A549 (cell line): ENCODE measurements around the gene GATAD2A. TPM values are rescaled to one million over a fixed set of nuclear protein-coding genes. Genes with fewer than 3 reads are reported as not detected.
A peak's percentile ranks its signal among the peaks of the same experiment; 100 is the strongest.

Experiments
- ATAC-seq, 2 experiments: fragments of 200-7000 bp in 1 of 2; fragments of >200 bp in 1 of 2; cut with Nextera tagmentation in 1 of 2; cut with Tn5 transposase in 1 of 2; 3 replicates each; pipeline versions ENCODE4 v1.8.0 to v1.9.1; 2018 to 2020; ENCODE audit warnings: mild to moderate bottlenecking in 1 of 2, moderate library complexity in 1 of 2
- CTCF ChIA-PET: fragments of 300-600 bp; sonication (Branson Sonifier 250); formaldehyde crosslinking; extraction: SDS; loops from one replicate; lab custom pipeline; 2021; ENCODE audit warnings: antibody characterized with exemption, inconsistent platforms; lab: Yijun Ruan, JAX
- POLR2A ChIA-PET: fragments of 350-600 bp; formaldehyde crosslinking; extraction: SDS; loops from one replicate; lab custom pipeline; 2021; ENCODE audit warnings: antibody characterized with exemption, inconsistent platforms; lab: Yijun Ruan, JAX
- DNase-seq, 2 experiments: peaks; one replicate each; pipeline versions ENCODE4 v3.0.0 to v3.0.0-alpha.2; 2011 to 2016; ENCODE audit warnings: low read depth in 1 of 2, low spot score in 1 of 2
- FAIRE-seq: peaks from 2 replicates; lab custom pipeline; 2011; peaks lifted over from hg19 to GRCh38; lab: Jason Lieb, UNC
- H3K27ac ChIP-seq, 2 experiments: fragments of >200 bp; sonication (Bioruptor Twin); formaldehyde crosslinking; 3 replicates each; pipeline ENCODE4 v1.5.1; 2016 to 2017
- H3K4me1 ChIP-seq: fragments of >200 bp; sonication (Bioruptor Twin); formaldehyde crosslinking; 3 replicates; pipeline ENCODE4 v1.6.1; 2016
- H3K4me2 ChIP-seq: fragments of >200 bp; sonication (Bioruptor Twin); formaldehyde crosslinking; 3 replicates; pipeline ENCODE4 v1.6.1; 2016
- H3K4me3 ChIP-seq: fragments of >200 bp; sonication (Bioruptor Twin); formaldehyde crosslinking; 3 replicates; pipeline ENCODE4 v1.5.1; 2016
- H3K9me3 ChIP-seq: fragments of >200 bp; sonication (Bioruptor Twin); formaldehyde crosslinking; 3 replicates; pipeline ENCODE4 v1.6.1; 2016
- EP300 ChIP-seq, 2 experiments: fragments of >200 bp; sonication (Bioruptor Twin); formaldehyde crosslinking; IDR thresholded peaks; 2 replicates in 1 of 2; 3 replicates in 1 of 2; pipeline ENCODE4 v1.6.1; 2016 to 2017
- FOSL2 ChIP-seq, 2 experiments: fragments of 450-650 bp in 1 of 2; fragments of >200 bp in 1 of 2; sonication (Bioruptor Twin) in 1 of 2; formaldehyde crosslinking; IDR thresholded peaks; 2 replicates each; pipeline versions ENCODE4 v1.5.0 to v1.6.1; 2016 to 2020; ENCODE audit warnings: mild to moderate bottlenecking in 1 of 2, moderate library complexity in 1 of 2
- GATA3 ChIP-seq: IDR thresholded peaks from 2 replicates; pipeline ENCODE4 v1.6.1; 2012; ENCODE audit warnings: borderline replicate concordance
- JUN ChIP-seq, 2 experiments: fragments of >200 bp; sonication (Bioruptor Twin); formaldehyde crosslinking; IDR thresholded peaks; 2 replicates in 1 of 2; 3 replicates in 1 of 2; pipeline ENCODE4 v1.6.1; 2016 to 2017
- KDM5A ChIP-seq: fragments of 200-600 bp; sonication (generic); IDR thresholded peaks from 2 replicates; pipeline ENCODE4 v1.6.1; 2016; ENCODE audit warnings: antibody characterized with exemption, mild to moderate bottlenecking
- MAZ ChIP-seq: fragments of 150-350 bp; IDR thresholded peaks from 2 replicates; pipeline ENCODE4 v1.6.1; 2014; ENCODE audit warnings: antibody characterized with exemption, low read depth, low read length, borderline replicate concordance
- MYC ChIP-seq: IDR thresholded peaks from 2 replicates; pipeline ENCODE4 v1.6.1; 2012; ENCODE audit warnings: mild to moderate bottlenecking, inconsistent platforms, low read length, improper control_type of control experiment, borderline replicate concordance
- POLR2A ChIP-seq: IDR thresholded peaks from 2 replicates; pipeline ENCODE4 v1.6.1; 2012; ENCODE audit warnings: mild to moderate bottlenecking, low read length
- POLR2AphosphoS2 ChIP-seq: conservative IDR thresholded peaks from 2 replicates; pipeline ENCODE4 v1.6.1; 2012; ENCODE audit warnings: low read length, improper control_type of control experiment, inconsistent platforms
- RAD21 ChIP-seq, 2 experiments: fragments of >200 bp in 1 of 2; sonication (Bioruptor Twin) in 1 of 2; formaldehyde crosslinking in 1 of 2; IDR thresholded peaks in 1 of 2; conservative IDR thresholded peaks in 1 of 2; 2 replicates in 1 of 2; 3 replicates in 1 of 2; pipeline ENCODE4 v1.6.1; 2012 to 2018; ENCODE audit warnings: inconsistent platforms in 1 of 2
- ZFP36 ChIP-seq: fragments of 450-650 bp; IDR thresholded peaks from 2 replicates; pipeline ENCODE4 v1.6.1; 2014; ENCODE audit warnings: borderline replicate concordance; ENCODE audit not compliant: partially characterized antibody
- WGBS: methylation state at CpG from one replicate; pipeline ENCODE4 v1.1.6; 2017; ENCODE audit errors: missing lambda C conversion rate; 5-methylcytosine and 5-hydroxymethylcytosine counted together
- polyA plus RNA-seq, 4 experiments: library from polyadenylated mRNA; depleted of rRNA in 3 of 4; stranded (reverse); fragments of >200 nt; fragmentation: RNase III in 1 of 4; extraction: RNeasy Plus Mini Kit Qiagen cat#74134 plus additional on column Dnase treatment in 1 of 4; gene quantifications; 2 replicates in 3 of 4; 3 replicates in 1 of 4; pipeline ENCODE4 v1.2.3, GENCODE V29; 2011 to 2017
- TF ChIP-seq, protein P1 (sequence below): fragments of 250-450 bp; sonication (Bioruptor Pico); IDR thresholded peaks from 2 replicates; pipeline ENCODE4 v1.5.0; 2021; ENCODE audit warnings: mild to moderate bottlenecking, moderate library complexity, borderline replicate concordance
- TF ChIP-seq, protein P2 (sequence below): IDR thresholded peaks from 2 replicates; pipeline ENCODE4 v1.6.1; 2012
- TF ChIP-seq, protein P3 (sequence below): fragments of >200 bp; sonication (Bioruptor Twin); formaldehyde crosslinking; IDR thresholded peaks from 3 replicates; pipeline ENCODE4 v1.6.1; 2016

The GATAD2A gene
- polyA plus RNA-seq, 2 of the 4 experiments (the other 2 are of a cell fraction): 25.2 to 28.9 TPM

DNA sequence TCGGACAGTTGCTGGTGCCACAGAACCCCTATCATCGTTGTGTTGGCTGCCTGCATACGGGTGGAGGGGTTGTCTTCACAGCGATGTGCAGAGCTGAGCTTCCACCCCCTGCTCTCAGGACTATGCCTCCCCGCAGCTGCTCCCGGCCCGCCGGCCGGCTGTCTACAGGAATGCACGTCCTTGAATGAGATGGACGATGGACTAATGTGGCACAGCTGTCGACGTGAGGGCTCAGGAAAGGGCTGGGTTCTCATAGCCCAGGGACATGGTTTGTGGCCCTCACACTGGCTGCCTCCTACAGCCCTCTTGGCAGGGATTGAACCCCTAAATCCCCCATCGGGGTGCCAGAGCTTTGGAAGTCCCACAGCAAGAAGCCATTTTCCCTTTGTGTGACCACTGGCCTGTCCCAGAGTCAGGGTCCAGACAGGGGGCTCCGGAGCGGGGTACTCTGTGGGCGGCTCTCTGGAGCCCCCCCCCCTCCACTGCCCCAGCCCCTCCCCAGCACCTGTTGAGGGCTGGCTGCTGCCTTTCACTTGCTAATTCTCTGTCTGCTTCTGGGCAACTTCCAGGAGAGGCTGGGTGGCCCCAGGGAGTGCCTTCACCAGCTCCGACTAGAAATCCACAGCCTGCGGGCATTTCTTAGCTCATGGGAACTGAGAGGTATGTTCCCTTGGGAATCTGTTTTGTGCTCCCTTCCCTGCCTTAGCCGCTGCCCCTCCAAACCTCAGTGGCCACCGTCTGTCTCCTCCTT, 69.7 kb downstream of the GATAD2A start:
- FAIRE-seq: no peak
- no peak for DNase-seq
- Histone ChIP-seq H3K4me1 (peaks cover 9% of the 10 kb centered on the region), H3K4me3 (no peak overlapping the region), H3K4me2 (no peak overlapping the region), H3K9me3 (no peaks in the 10 kb centered on the region)
- POLR2A ChIA-PET: no interaction called here
- WGBS: 90% methylated on average over 16 of the region's 21 CpGs
- TF ChIP-seq POLR2AphosphoS2: no peak
- TF ChIP-seq, all 56 proteins: peak for 0
- CTCF ChIA-PET: interaction anchor here (0.6 to 2.9 kb wide), 5 partner anchors 9 to 169 kb away, joined by 3 to 14 read pairs (median 4); partner anchors contain the start of gene GMIP
- H3K27ac ChIP-seq: no peak overlapping the region
- ATAC-seq: no peak

DNA sequence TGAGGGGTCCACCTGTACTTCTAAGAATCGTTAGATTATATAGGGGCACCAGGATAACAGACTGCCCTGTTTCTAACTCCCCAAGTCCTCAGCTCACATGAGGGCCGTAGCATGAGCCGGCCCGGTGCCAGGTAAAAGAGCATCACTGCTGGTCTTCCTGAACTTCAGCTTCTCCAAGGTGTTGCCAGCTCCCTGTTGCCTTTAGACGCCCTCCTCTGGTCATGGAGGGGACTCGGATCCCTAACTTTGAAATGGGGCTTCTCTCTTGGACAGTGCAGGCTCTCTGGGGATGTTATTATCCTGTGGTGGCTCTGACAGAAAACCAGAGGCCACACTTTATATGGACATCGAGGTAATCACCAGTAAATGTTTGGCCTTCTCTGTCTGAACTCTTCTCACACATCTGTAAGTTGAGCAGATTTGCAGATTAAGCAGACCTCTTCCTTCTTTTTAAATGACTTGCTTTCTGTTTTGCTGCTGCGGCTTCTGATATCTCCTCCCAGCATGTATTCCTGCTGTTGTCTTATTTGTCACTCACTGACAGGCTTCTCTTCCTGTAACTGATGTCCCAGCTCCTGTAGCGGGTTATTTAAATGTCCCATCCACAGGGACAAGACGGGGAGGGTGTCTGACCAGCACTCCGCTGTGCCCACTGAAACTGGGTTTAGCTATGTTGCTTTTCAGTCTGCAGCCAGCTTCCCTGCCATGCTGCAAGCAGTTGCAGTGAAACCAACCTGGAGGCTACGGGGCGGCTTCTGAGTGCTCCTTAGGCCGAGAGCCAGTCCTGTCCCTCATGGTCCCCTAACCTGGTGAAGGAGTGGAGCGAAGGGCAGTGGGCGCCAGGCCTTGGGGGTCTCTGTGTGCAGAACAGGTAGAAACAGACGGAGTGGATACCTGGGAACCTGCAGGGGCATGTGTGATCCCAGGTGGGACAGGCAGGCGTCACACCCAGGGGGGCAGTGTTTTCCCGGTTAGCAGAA, 70.7 kb downstream of the GATAD2A start:
- CTCF ChIA-PET: interaction anchor here (0.6 to 2.9 kb wide), 7 partner anchors 8 to 168 kb away, joined by 3 to 14 read pairs (median 3); partner anchors contain the start of gene GMIP
- TF ChIP-seq RAD21 (conservative IDR thresholded peaks at IDR 0.05 in 1 of 2, IDR thresholded peaks at IDR 0.05 in 1 of 2) (peak in 1 of 2 experiments; percentile 37; a peak in 2 of 5 replicates), EP300 (IDR thresholded peaks at IDR 0.05) (no peak), MYC (no peak), FOSL2 (IDR thresholded peaks at IDR 0.05) (no peak), FOSL2 (CRISPR knock-in tag; IDR thresholded peaks at IDR 0.05) (no peak), KDM5A (no peak)
- TF ChIP-seq, protein P1, sequence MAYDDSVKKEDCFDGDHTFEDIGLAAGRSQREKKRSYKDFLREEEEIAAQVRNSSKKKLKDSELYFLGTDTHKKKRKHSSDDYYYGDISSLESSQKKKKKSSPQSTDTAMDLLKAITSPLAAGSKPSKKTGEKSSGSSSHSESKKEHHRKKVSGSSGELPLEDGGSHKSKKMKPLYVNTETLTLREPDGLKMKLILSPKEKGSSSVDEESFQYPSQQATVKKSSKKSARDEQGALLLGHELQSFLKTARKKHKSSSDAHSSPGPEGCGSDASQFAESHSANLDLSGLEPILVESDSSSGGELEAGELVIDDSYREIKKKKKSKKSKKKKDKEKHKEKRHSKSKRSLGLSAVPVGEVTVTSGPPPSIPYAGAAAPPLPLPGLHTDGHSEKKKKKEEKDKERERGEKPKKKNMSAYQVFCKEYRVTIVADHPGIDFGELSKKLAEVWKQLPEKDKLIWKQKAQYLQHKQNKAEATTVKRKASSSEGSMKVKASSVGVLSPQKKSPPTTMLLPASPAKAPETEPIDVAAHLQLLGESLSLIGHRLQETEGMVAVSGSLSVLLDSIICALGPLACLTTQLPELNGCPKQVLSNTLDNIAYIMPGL: no peak
- Histone ChIP-seq H3K4me3 (no peak overlapping the region), H3K4me2 (no peak overlapping the region), H3K9me3 (no peaks in the 10 kb centered on the region), H3K27ac (no peak overlapping the region), H3K4me1 (peaks cover 9% of the 10 kb centered on the region)
- POLR2A ChIA-PET: no interaction called here
- no peak for FAIRE-seq
- ATAC-seq: peak; percentile 62 to 87; a peak in 5 of 6 replicates
- 74% methylated on average over 17 of the region's 19 CpGs for WGBS
- peak; percentile 21 to 44 for DNase-seq

DNA sequence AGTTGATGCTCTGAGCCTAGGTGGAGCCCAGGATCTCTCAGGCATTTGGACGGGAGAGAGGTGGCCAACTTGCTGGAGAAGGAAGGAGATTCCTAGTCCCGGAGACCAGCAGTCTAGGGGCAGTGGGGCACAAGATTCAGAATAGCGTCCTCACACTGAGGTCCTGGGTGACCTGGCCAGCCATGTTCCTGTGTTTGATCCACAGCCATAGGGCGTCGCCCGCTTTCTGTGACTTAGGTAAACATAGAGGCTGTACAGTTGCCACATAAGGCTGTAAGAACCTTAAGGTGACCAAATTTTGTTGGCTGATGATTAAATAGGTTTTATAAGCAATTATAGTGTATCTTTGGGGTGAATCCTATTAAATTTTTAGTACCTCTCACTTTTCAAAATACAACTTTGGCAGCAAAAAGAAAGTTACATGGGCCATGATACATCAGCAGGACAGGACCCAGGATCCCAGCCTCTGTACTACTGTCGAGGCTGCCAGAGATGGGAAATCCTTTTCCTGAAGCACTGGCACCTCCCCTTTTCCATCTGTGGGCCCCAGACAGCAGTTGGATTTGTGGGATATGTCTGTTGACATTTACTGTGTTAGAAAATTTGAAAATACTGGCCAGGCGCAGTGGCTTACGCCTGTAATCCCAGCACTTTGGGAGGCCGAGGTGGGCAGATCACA, 72.4 kb downstream of the GATAD2A start:
- no peak overlapping the region for H3K4me3 ChIP-seq
- H3K9me3 ChIP-seq: no peaks in the 10 kb centered on the region
- TF ChIP-seq JUN (IDR thresholded peaks at IDR 0.05) (no peak), ZFP36 (no peak), RAD21 (conservative IDR thresholded peaks at IDR 0.05 in 1 of 2, IDR thresholded peaks at IDR 0.05 in 1 of 2) (no peak), POLR2A (no peak), MYC (no peak), MAZ (no peak), GATA3 (no peak)
- TF ChIP-seq, protein P2, sequence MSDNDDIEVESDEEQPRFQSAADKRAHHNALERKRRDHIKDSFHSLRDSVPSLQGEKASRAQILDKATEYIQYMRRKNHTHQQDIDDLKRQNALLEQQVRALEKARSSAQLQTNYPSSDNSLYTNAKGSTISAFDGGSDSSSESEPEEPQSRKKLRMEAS: no peak
- TF ChIP-seq, protein P3, sequence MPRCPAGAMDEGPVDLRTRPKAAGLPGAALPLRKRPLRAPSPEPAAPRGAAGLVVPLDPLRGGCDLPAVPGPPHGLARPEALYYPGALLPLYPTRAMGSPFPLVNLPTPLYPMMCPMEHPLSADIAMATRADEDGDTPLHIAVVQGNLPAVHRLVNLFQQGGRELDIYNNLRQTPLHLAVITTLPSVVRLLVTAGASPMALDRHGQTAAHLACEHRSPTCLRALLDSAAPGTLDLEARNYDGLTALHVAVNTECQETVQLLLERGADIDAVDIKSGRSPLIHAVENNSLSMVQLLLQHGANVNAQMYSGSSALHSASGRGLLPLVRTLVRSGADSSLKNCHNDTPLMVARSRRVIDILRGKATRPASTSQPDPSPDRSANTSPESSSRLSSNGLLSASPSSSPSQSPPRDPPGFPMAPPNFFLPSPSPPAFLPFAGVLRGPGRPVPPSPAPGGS: no peak
- H3K4me1 ChIP-seq: peaks cover 9% of the 10 kb centered on the region
- FAIRE-seq: no peak
- no peak overlapping the region for H3K27ac ChIP-seq
- ChIA-PET POLR2A (no interaction called here), CTCF (interaction anchor here (0.9 to 2.9 kb wide), 6 partner anchors 9 to 111 kb away, joined by 3 to 14 read pairs (median 6); partner anchors contain the start of gene GATAD2A)
- no peak for DNase-seq
- peak overlapping the region; percentile 23; the same call in 1 of the 3 replicates for H3K4me2 ChIP-seq
- no peak for ATAC-seq
- 85% methylated on average over 10 of the region's 10 CpGs for WGBS
